Neural cell (in vitro differentiated cells): ENCODE measurements around the gene TMEM164. TPM values are rescaled to one million over a fixed set of nuclear protein-coding genes. Genes with fewer than 3 reads are reported as not detected.

Source experiments
- H2AFZ ChIP-seq: fragments of 200-600, 300-800 bp; sonication (generic), shearing (Covaris generic); 2 replicates; pipeline ENCODE4 v1.6.0; 2014; ENCODE audit warnings: low read depth, mild to moderate bottlenecking, antibody characterized with exemption, low read length, moderate library complexity
- H3F3A ChIP-seq: fragments of 200-600 bp; shearing (Covaris generic); 2 replicates; pipeline ENCODE4 v1.6.1; 2016; ENCODE audit warnings: mild to moderate bottlenecking, moderate library complexity, mixed read lengths, antibody characterized with exemption, low read length; ENCODE audit not compliant: insufficient read depth, poor library complexity, severe bottlenecking
- H3K27ac ChIP-seq: fragments of 200-600, 300-800 bp; sonication (generic), shearing (Covaris generic); 2 replicates; pipeline ENCODE4 v1.5.1; 2014; ENCODE audit warnings: mild to moderate bottlenecking, low read length, moderate library complexity
- H3K27me3 ChIP-seq: fragments of 300-800, 200-600 bp; sonication (generic), shearing (Covaris generic); 2 replicates; pipeline ENCODE4 v1.6.0; 2014; ENCODE audit warnings: mild to moderate bottlenecking, low read depth, low read length, moderate library complexity; ENCODE audit not compliant: insufficient read depth
- H3K36me3 ChIP-seq: fragments of 300-800, 200-600 bp; sonication (generic), shearing (Covaris generic); 2 replicates; pipeline ENCODE4 v1.5.1; 2014; ENCODE audit warnings: mild to moderate bottlenecking, antibody characterized with exemption, low read length, moderate library complexity; ENCODE audit not compliant: insufficient read depth
- H3K4me2 ChIP-seq: fragments of 300-800, 200-600 bp; sonication (generic), shearing (Covaris generic); 2 replicates; pipeline ENCODE4 v1.6.0; 2014; ENCODE audit warnings: mild to moderate bottlenecking, low read length
- H3K4me3 ChIP-seq: fragments of 300-800, 200-600 bp; sonication (generic), shearing (Covaris generic); 2 replicates; pipeline ENCODE4 v1.5.1; 2014; ENCODE audit warnings: mild to moderate bottlenecking, low read length, moderate library complexity
- H3K79me2 ChIP-seq: fragments of 200-600 bp; shearing (Covaris generic); replicated peaks from 2 replicates; pipeline ENCODE4 v1.6.0; 2014; ENCODE audit warnings: mild to moderate bottlenecking, low read length, moderate library complexity; ENCODE audit not compliant: insufficient read depth
- H3K9ac ChIP-seq: fragments of 300-800, 200-600 bp; sonication (generic), shearing (Covaris generic); 2 replicates; pipeline ENCODE4 v1.6.1; 2016; ENCODE audit warnings: mild to moderate bottlenecking, low read length, mixed read lengths
- H3K9me2 ChIP-seq: fragments of 200-600 bp; shearing (Covaris generic); 2 replicates; pipeline ENCODE4 v1.6.1; 2016; ENCODE audit warnings: mild to moderate bottlenecking, low read length, mixed read lengths; ENCODE audit not compliant: insufficient read depth
- H3K9me3 ChIP-seq: fragments of 200-600, 300-800 bp; sonication (generic), shearing (Covaris generic); 2 replicates; pipeline ENCODE4 v1.6.1; 2016; ENCODE audit warnings: mild to moderate bottlenecking, mixed run types, low read length, moderate library complexity, mixed read lengths
- H4K20me1 ChIP-seq: fragments of 200-600 bp; shearing (Covaris generic); 2 replicates; pipeline ENCODE4 v1.6.1; 2016; ENCODE audit warnings: mild to moderate bottlenecking, mixed run types; ENCODE audit not compliant: insufficient read depth
- EP300 ChIP-seq: fragments of 450-650 bp; conservative IDR thresholded peaks from 2 replicates; pipeline ENCODE4 v1.6.1; 2014; ENCODE audit warnings: antibody characterized with exemption, mild to moderate bottlenecking, moderate library complexity; ENCODE audit not compliant: poor library complexity, severe bottlenecking
- EZH2 ChIP-seq: fragments of 200-600, 300-800 bp; shearing (Covaris generic), sonication (generic); IDR thresholded peaks from 2 replicates; pipeline ENCODE4 v1.6.1; 2014; ENCODE audit warnings: antibody characterized with exemption, low read length, borderline replicate concordance, mild to moderate bottlenecking; ENCODE audit not compliant: insufficient read depth, poor library complexity, severe bottlenecking
- MXI1 ChIP-seq: fragments of 450-650 bp; conservative IDR thresholded peaks from 2 replicates; pipeline ENCODE4 v1.6.1; 2014; ENCODE audit warnings: antibody characterized with exemption, mild to moderate bottlenecking; ENCODE audit not compliant: poor library complexity, severe bottlenecking
- POLR2AphosphoS5 ChIP-seq: IDR thresholded peaks from 2 replicates; pipeline ENCODE4 v1.6.1; 2012
- RAD21 ChIP-seq: fragments of 450-650 bp; conservative IDR thresholded peaks from 2 replicates; pipeline ENCODE4 v1.6.1; 2014; ENCODE audit warnings: antibody characterized with exemption, mild to moderate bottlenecking, moderate library complexity
- SMC3 ChIP-seq: fragments of 450-650 bp; conservative IDR thresholded peaks from 2 replicates; pipeline ENCODE4 v1.6.1; 2014; ENCODE audit warnings: antibody characterized with exemption, mild to moderate bottlenecking, moderate library complexity; ENCODE audit not compliant: poor library complexity
- TAF1 ChIP-seq: IDR thresholded peaks from 2 replicates; pipeline ENCODE4 v1.6.1; 2012; ENCODE audit warnings: low read depth
- polyA plus RNA-seq: library from polyadenylated mRNA; depleted of rRNA; stranded (reverse); fragments of >200 nt; gene quantifications from 2 replicates; pipeline ENCODE4 v1.2.3, GENCODE V29; 2014
- TF ChIP-seq, protein P1 (sequence below): fragments of 450-650 bp; IDR thresholded peaks from 2 replicates; pipeline ENCODE4 v1.5.1; 2014; ENCODE audit warnings: antibody characterized with exemption, mild to moderate bottlenecking, moderate library complexity; ENCODE audit not compliant: poor library complexity, severe bottlenecking
- TF ChIP-seq, protein P2 (sequence below): IDR thresholded peaks from 2 replicates; pipeline ENCODE4 v1.6.1; 2012; ENCODE audit warnings: borderline replicate concordance

TMEM164 gene
- polyA plus RNA-seq, 1 donor from 2014 or later: 52.8 TPM

- Histone ChIP-seq H3K4me3 (no peak overlapping the region), H4K20me1 (no peaks in the 10 kb centered on the region), H3K9ac (no peak overlapping the region), H3K36me3 (no peaks in the 10 kb centered on the region), H2AFZ (no peak overlapping the region), H3K9me2 (no peaks in the 10 kb centered on the region), H3F3A (no peaks in the 10 kb centered on the region), H3K79me2 (no peaks in the 10 kb centered on the region), H3K27ac (no peak overlapping the region), H3K4me2 (no peak overlapping the region), H3K27me3 (no peaks in the 10 kb centered on the region), H3K9me3 (no peaks in the 10 kb centered on the region)
- TF ChIP-seq TAF1 (no peak), EP300 (no peak)
These were observed 169.3 kb downstream of the TMEM164 start for GRCh38 chrX:110172215-110172614.

- no peaks in the 10 kb centered on the region for H3K36me3 ChIP-seq
- H3F3A ChIP-seq: no peaks in the 10 kb centered on the region
- TF ChIP-seq POLR2AphosphoS5 (no peak), SMC3 (no peak), MXI1 (no peak), EP300 (no peak), EZH2 (no peak), RAD21 (no peak), TAF1 (no peak)
- TF ChIP-seq, protein P1, sequence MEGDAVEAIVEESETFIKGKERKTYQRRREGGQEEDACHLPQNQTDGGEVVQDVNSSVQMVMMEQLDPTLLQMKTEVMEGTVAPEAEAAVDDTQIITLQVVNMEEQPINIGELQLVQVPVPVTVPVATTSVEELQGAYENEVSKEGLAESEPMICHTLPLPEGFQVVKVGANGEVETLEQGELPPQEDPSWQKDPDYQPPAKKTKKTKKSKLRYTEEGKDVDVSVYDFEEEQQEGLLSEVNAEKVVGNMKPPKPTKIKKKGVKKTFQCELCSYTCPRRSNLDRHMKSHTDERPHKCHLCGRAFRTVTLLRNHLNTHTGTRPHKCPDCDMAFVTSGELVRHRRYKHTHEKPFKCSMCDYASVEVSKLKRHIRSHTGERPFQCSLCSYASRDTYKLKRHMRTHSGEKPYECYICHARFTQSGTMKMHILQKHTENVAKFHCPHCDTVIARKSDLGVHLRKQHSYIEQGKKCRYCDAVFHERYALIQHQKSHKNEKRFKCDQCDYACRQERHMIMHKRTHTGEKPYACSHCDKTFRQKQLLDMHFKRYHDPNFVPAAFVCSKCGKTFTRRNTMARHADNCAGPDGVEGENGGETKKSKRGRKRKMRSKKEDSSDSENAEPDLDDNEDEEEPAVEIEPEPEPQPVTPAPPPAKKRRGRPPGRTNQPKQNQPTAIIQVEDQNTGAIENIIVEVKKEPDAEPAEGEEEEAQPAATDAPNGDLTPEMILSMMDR: no peak
- TF ChIP-seq, protein P2, sequence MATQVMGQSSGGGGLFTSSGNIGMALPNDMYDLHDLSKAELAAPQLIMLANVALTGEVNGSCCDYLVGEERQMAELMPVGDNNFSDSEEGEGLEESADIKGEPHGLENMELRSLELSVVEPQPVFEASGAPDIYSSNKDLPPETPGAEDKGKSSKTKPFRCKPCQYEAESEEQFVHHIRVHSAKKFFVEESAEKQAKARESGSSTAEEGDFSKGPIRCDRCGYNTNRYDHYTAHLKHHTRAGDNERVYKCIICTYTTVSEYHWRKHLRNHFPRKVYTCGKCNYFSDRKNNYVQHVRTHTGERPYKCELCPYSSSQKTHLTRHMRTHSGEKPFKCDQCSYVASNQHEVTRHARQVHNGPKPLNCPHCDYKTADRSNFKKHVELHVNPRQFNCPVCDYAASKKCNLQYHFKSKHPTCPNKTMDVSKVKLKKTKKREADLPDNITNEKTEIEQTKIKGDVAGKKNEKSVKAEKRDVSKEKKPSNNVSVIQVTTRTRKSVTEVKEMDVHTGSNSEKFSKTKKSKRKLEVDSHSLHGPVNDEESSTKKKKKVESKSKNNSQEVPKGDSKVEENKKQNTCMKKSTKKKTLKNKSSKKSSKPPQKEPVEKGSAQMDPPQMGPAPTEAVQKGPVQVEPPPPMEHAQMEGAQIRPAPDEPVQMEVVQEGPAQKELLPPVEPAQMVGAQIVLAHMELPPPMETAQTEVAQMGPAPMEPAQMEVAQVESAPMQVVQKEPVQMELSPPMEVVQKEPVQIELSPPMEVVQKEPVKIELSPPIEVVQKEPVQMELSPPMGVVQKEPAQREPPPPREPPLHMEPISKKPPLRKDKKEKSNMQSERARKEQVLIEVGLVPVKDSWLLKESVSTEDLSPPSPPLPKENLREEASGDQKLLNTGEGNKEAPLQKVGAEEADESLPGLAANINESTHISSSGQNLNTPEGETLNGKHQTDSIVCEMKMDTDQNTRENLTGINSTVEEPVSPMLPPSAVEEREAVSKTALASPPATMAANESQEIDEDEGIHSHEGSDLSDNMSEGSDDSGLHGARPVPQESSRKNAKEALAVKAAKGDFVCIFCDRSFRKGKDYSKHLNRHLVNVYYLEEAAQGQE: no peak
- no peak overlapping the region for H3K9ac ChIP-seq
- H2AFZ ChIP-seq: no peak overlapping the region
- no peak overlapping the region for H3K4me3 ChIP-seq
- H3K79me2 ChIP-seq: no peaks in the 10 kb centered on the region
- H3K4me2 ChIP-seq: no peak overlapping the region
- H3K9me3 ChIP-seq: no peaks in the 10 kb centered on the region
- no peaks in the 10 kb centered on the region for H3K27me3 ChIP-seq
- no peak overlapping the region for H3K27ac ChIP-seq
- H3K9me2 ChIP-seq: no peaks in the 10 kb centered on the region
- H4K20me1 ChIP-seq: no peaks in the 10 kb centered on the region
These were observed 170.6 kb downstream of the TMEM164 start for GRCh38 chrX:110173192-110174175.
